Mucosa of descending colon (tissue), 3 donors: Measurements from ENCODE around the gene CCDC24. TPM values are rescaled to one million over a fixed set of nuclear protein-coding genes. Genes with fewer than 3 reads are reported as not detected.

Experiments
- ATAC-seq: fragments of 200-7000 bp; cut with Tn5 transposase; one replicate; pipeline ENCODE4 v1.9.1; 2020; ENCODE audit warnings: mild to moderate bottlenecking, moderate library complexity
- DNase-seq, 3 donors: peaks; one replicate each; pipeline ENCODE4 v3.0.0-alpha.2; 2020
- H3K36me3 ChIP-seq: fragments of 200-600 bp; one replicate; pipeline ENCODE4 v1.8.0; 2021; ENCODE audit warnings: low read depth, mild to moderate bottlenecking
- H3K4me1 ChIP-seq: fragments of 200-600 bp; one replicate; pipeline ENCODE4 v1.8.0; 2021; ENCODE audit warnings: low read depth, mild to moderate bottlenecking
- H3K4me3 ChIP-seq: fragments of 200-600 bp; one replicate; pipeline ENCODE4 v1.8.0; 2021; ENCODE audit warnings: mild to moderate bottlenecking
- H3K9me3 ChIP-seq: fragments of 200-600 bp; one replicate; pipeline ENCODE4 v1.8.0; 2021; ENCODE audit warnings: mild to moderate bottlenecking
- intact Hi-C, 2 donors: fragments of 100-400 bp; cut with DNase I in 1 of 2; cut with micrococcal nuclease in 1 of 2; formaldehyde crosslinking; loops; one replicate each; pipeline versions ENCODE4 v1.11.0 to v1.11.1; 2022; cut with DNase I, micrococcal nuclease
- total RNA-seq, 3 donors: library from RNA; stranded (reverse); fragmentation: NEBNext Ultra II Directional in 2 of 3; extraction: Animal tissue kit (Norgen Biotek cat#: 25700) in 2 of 3; gene quantifications; one replicate each; pipeline versions ENCODE4 v1.2.1 to v1.2.4, GENCODE V29; 2021 to 2023
- TF ChIP-seq, protein P1 (sequence below): fragments of 200-600 bp; IDR thresholded peaks from one replicate; pipeline ENCODE4 v1.8.0; 2022; ENCODE audit warnings: antibody characterized with exemption, mild to moderate bottlenecking
- donor health status: DM: no; HTN: no; CAD: no; lungs with moderate emphysema.
- donor health status: DM: no; HTN: no; CAD: no.
- donor health status: DM: no; HTN: yes; CAD: no.

The CCDC24 gene
- total RNA-seq, 3 donors from 2014 or later = 13.4 to 19.6 (median 16.9) TPM

- Histone ChIP-seq H3K36me3 (no peaks in the 10 kb centered on the region), H3K4me1 (peaks cover 8% of the 10 kb centered on the region), H3K4me3 (no peak overlapping the region), H3K9me3 (no peaks in the 10 kb centered on the region)
- ATAC-seq (no peak), DNase-seq (no peak)
- TF ChIP-seq, protein P1, sequence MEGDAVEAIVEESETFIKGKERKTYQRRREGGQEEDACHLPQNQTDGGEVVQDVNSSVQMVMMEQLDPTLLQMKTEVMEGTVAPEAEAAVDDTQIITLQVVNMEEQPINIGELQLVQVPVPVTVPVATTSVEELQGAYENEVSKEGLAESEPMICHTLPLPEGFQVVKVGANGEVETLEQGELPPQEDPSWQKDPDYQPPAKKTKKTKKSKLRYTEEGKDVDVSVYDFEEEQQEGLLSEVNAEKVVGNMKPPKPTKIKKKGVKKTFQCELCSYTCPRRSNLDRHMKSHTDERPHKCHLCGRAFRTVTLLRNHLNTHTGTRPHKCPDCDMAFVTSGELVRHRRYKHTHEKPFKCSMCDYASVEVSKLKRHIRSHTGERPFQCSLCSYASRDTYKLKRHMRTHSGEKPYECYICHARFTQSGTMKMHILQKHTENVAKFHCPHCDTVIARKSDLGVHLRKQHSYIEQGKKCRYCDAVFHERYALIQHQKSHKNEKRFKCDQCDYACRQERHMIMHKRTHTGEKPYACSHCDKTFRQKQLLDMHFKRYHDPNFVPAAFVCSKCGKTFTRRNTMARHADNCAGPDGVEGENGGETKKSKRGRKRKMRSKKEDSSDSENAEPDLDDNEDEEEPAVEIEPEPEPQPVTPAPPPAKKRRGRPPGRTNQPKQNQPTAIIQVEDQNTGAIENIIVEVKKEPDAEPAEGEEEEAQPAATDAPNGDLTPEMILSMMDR = no peak
- intact Hi-C loops = no loop called here
Observed at GRCh38 chr1:44040418-44040817, 49.0 kb downstream of the CCDC24 start.

GRCh38 chr1:44040846-44041245, 49.4 kb downstream of the CCDC24 start:
- no peak overlapping the region for H3K4me3 ChIP-seq
- no peaks in the 10 kb centered on the region for H3K36me3 ChIP-seq
- no peaks in the 10 kb centered on the region for H3K9me3 ChIP-seq
- TF ChIP-seq, protein P1 = no peak
- ATAC-seq = no peak
- intact Hi-C loops = no loop called here
- H3K4me1 ChIP-seq = peaks cover 6% of the 10 kb centered on the region
- DNase-seq = no peak

DNA sequence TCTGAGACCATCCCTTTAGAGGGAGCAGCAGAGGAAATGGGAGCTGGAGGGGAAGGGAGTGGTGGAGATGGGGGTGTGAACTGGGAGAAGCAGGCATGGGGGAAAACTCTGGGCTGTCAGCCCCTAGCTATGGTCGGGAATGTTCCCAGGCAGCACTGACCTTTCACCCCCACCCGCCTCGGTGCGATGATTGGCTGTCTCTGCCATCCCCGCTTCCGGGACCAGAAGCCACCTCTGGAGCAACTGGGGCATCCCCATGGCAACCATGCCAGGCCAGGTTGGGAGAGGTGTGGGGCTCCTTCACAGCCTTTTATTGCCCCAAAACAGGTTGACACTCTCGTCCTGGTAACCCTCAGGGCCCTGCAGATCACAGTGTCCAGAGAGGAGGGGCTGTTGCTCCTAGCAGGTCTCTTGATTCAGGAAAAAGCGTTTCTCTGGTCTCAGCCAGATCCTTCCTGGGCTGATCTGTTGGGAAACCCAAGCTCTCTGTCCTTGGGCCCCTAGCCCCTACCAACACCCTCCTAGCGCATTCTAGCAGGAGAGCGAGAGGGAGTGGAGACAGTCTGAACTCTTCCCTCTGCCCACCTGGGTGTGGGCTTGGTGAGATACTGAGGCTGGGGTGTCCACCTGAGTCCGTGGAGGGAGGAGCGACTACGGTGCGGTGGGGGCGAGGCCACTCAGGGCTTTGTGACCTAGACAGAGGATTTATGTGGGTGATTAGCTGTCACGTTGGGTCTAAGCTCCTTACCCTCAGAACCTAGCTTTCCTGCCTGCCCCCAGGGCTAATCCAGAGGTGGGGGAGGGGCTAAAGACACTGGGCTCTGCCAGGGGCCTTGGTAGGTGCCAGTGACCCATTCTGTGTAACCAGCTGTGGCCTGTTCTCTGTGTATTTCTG, 52.0 kb downstream of the CCDC24 start:
- intact Hi-C loops = no loop called here
- H3K36me3 ChIP-seq = no peaks in the 10 kb centered on the region
- no peaks in the 10 kb centered on the region for H3K9me3 ChIP-seq
- DNase-seq (no peak), ATAC-seq (peak; percentile 31)
- H3K4me1 ChIP-seq = no peaks in the 10 kb centered on the region
- no peak overlapping the region for H3K4me3 ChIP-seq
- TF ChIP-seq, protein P1 = no peak

DNA sequence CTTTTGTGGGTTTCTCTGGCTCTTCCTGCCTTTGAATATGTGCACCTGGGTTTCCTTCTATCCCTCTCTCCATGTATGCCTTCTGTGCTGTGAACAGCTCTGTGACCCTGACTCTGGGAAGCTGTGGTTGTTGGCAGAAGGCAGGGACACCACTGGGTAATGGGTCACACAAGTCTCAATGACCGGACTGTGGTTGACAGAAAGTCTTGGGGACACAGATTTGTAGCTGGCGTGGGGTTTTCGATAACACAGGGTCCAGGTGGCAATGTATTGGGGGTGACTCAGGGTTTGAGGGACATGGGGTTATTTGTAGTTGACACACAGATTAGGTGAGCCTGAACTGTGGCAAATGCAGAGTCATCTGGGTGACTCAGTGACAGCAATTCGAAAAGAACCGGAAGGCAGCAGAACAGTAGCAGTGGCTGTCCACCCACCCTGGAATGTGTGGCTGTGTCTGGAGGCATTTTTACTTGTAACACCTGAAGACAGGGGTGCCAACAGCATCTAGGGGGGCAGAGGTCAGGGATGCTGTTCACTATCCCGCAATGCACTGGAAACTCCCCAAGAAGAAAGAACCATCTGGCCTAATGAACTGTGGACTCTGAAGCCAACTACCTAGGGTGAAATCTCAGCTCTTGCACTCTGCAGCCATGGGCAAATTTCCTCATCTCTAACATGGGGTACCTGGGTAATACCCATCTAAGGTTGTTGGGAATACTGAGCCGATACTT, 52.8 kb downstream of the CCDC24 start:
- ATAC-seq = no peak
- TF ChIP-seq, protein P1 = no peak
- H3K4me1 ChIP-seq = no peaks in the 10 kb centered on the region
- intact Hi-C loops = no loop called here
- H3K36me3 ChIP-seq = no peaks in the 10 kb centered on the region
- no peak overlapping the region for H3K4me3 ChIP-seq
- no peak for DNase-seq
- no peaks in the 10 kb centered on the region for H3K9me3 ChIP-seq

DNA sequence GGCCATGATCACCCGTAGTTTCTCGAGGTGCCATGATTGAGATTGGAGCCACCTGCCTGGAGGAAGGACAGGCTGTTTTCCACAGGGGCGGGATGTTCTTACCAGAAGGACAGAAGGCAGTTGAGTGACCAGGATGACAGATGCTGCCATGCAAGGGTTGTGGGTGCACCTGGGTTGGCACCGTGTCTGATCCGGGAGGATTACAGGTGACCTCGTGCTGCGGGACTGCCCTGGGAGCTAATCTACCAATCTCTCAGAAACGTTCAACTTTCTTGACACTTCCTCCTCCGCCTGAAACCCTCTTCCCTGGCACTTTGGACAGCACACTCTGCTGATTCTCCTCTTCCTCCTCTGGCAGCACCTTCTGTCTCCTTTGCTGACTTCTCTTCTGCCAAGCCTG, 53.7 kb downstream of the CCDC24 start:
- H3K36me3 ChIP-seq = no peaks in the 10 kb centered on the region
- H3K4me3 ChIP-seq = no peak overlapping the region
- TF ChIP-seq, protein P1 = no peak
- H3K9me3 ChIP-seq = no peaks in the 10 kb centered on the region
- no peaks in the 10 kb centered on the region for H3K4me1 ChIP-seq
- ATAC-seq (no peak), DNase-seq (no peak)
- intact Hi-C loops = loop anchor here in 1 of 2 donors (5.0 kb wide), 1 partner anchor 38 kb away; no protein-coding TSS in a partner anchor

Other genes with a start within 250 kb of the CCDC24 start
- 10 to 100 TPM in 1 of 3 donors, 1 to 10 TPM in 2; 6.9 to 14.2 (median 7.4) TPM for gene ARTN, start 57.8 kb upstream of the CCDC24 start, total RNA-seq
- 10 to 100 TPM; 21.5 to 32.6 (median 22.3) TPM for gene IPO13, start 44.6 kb upstream of the CCDC24 start, total RNA-seq
- 10 to 100 TPM; 16.5 to 23.3 (median 17.9) TPM for gene DPH2, start 21.6 kb upstream of the CCDC24 start, total RNA-seq
- 100 to 1,000 TPM; 116 to 184 (median 158) TPM for gene ATP6V0B, start 16.6 kb upstream of the CCDC24 start, total RNA-seq
- 10 to 100 TPM; 20.0 to 33.6 (median 28.1) TPM for gene B4GALT2, start 12.4 kb upstream of the CCDC24 start, total RNA-seq
- gene SLC6A9, start 39.9 kb downstream of the CCDC24 start, total RNA-seq = 10 to 100 TPM; 21.1 to 52.5 (median 38.1) TPM
- under 1 TPM in 1 of 3 donors, not detected in 2; 0.13 TPM for gene KLF17, start 127.2 kb downstream of the CCDC24 start, total RNA-seq
- gene KLF18, start 150.0 kb downstream of the CCDC24 start, total RNA-seq = not detected
- gene DMAP1, start 221.9 kb downstream of the CCDC24 start, total RNA-seq = 10 to 100 TPM; 40.8 to 52.0 (median 44.0) TPM